DMS53 treated with DMSO at 0.1 percent for 48 hours (cell line): ENCODE data around the gene ADRM1.

ENCODE experiments used
- DNase-seq: peaks from one replicate; lab custom pipeline; 2025; ENCODE audit not compliant: unreplicated experiment; lab: John Stamatoyannopoulos, UW

Gene ADRM1

GRCh38 chr20:62280303-62280702, 22.5 kb upstream of the ADRM1 start:
- DNase-seq, result no peak

- DNase-seq, result no peak
Observed at GRCh38 chr20:62281161-62281933, 21.4 kb upstream of the ADRM1 start.

GRCh38 chr20:62282103-62282502, 20.7 kb upstream of the ADRM1 start:
- no peak for DNase-seq

GRCh38 chr20:62282877-62283503, 19.8 kb upstream of the ADRM1 start:
- no peak for DNase-seq

- no peak for DNase-seq
Observed at GRCh38 chr20:62284448-62284847, 18.3 kb upstream of the ADRM1 start.

GRCh38 chr20:62285151-62285550, 17.6 kb upstream of the ADRM1 start:
- DNase-seq, result no peak

- DNase-seq, result no peak
Observed at GRCh38 chr20:62285722-62286121, 17.1 kb upstream of the ADRM1 start.

GRCh38 chr20:62286493-62287064, 16.2 kb upstream of the ADRM1 start:
- no peak for DNase-seq

GRCh38 chr20:62287129-62287528, 15.7 kb upstream of the ADRM1 start:
- DNase-seq, result no peak

GRCh38 chr20:62287759-62288534, 14.8 kb upstream of the ADRM1 start:
- no peak for DNase-seq

GRCh38 chr20:62288535-62289105, 14.2 kb upstream of the ADRM1 start:
- DNase-seq, result no peak

GRCh38 chr20:62289131-62289530, 13.7 kb upstream of the ADRM1 start:
- no peak for DNase-seq

GRCh38 chr20:62289898-62290297, 12.9 kb upstream of the ADRM1 start:
- no peak for DNase-seq

- DNase-seq, result no peak
Observed at GRCh38 chr20:62291251-62292066, 11.3 kb upstream of the ADRM1 start.

- DNase-seq, result no peak
Observed at GRCh38 chr20:62292108-62292507, 10.7 kb upstream of the ADRM1 start.

GRCh38 chr20:62293111-62293784, 9.5 kb upstream of the ADRM1 start:
- no peak for DNase-seq

GRCh38 chr20:62293946-62294345, 8.9 kb upstream of the ADRM1 start:
- no peak for DNase-seq

- no peak for DNase-seq
Observed at GRCh38 chr20:62294516-62294915, 8.3 kb upstream of the ADRM1 start.

- DNase-seq, result no peak
Observed at GRCh38 chr20:62296724-62297448, 5.9 kb upstream of the ADRM1 start.
